Measurements from ENCODE around the gene CDKL1.

DNA sequence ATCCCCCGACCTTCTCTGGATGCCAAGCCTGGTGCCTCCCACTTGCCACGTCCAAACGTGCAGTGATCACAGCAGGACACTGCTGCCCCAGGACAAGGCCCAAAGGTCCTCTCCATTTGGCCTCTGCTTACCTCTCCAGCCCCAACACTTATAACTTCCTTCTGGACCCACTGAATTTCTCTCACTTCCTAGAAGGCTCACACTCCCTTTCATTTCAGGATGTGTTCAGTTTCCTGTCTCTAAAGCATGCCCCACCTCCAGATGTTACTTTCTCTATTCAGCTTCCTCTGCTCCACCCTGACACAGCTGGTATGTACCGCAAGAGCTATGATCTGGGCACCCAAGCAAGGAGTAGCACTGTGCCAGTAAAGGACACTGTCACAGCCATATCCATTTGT lies 33.0 kb downstream of the CDKL1 start:
- TF ChIP-seq CTCF (tag by site-specific recombination; IDR thresholded peaks at IDR 0.05) (no peak), ZNF148 (tag by site-specific recombination; IDR thresholded peaks at IDR 0.05; ENCODE audit: borderline replicate concordance) (no peak), ZNF624 (tag by site-specific recombination; IDR thresholded peaks at IDR 0.05) (no peak), ZBTB8A (tag by site-specific recombination; IDR thresholded peaks at IDR 0.05) (no peak)
- TF ChIP-seq, protein P1, sequence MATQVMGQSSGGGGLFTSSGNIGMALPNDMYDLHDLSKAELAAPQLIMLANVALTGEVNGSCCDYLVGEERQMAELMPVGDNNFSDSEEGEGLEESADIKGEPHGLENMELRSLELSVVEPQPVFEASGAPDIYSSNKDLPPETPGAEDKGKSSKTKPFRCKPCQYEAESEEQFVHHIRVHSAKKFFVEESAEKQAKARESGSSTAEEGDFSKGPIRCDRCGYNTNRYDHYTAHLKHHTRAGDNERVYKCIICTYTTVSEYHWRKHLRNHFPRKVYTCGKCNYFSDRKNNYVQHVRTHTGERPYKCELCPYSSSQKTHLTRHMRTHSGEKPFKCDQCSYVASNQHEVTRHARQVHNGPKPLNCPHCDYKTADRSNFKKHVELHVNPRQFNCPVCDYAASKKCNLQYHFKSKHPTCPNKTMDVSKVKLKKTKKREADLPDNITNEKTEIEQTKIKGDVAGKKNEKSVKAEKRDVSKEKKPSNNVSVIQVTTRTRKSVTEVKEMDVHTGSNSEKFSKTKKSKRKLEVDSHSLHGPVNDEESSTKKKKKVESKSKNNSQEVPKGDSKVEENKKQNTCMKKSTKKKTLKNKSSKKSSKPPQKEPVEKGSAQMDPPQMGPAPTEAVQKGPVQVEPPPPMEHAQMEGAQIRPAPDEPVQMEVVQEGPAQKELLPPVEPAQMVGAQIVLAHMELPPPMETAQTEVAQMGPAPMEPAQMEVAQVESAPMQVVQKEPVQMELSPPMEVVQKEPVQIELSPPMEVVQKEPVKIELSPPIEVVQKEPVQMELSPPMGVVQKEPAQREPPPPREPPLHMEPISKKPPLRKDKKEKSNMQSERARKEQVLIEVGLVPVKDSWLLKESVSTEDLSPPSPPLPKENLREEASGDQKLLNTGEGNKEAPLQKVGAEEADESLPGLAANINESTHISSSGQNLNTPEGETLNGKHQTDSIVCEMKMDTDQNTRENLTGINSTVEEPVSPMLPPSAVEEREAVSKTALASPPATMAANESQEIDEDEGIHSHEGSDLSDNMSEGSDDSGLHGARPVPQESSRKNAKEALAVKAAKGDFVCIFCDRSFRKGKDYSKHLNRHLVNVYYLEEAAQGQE (tag by site-specific recombination; IDR thresholded peaks at IDR 0.05), result no peak

All from HEK293 (cell line).